IgD-negative memory B cell (primary cell): Measurements from ENCODE around the gene HBZ. TPM values are rescaled to one million over a fixed set of nuclear protein-coding genes. Genes with fewer than 3 reads are reported as not detected.
A peak's percentile ranks its signal among the peaks of the same experiment; 100 is the strongest.
"Not testable (repeated sequence)": the region's sequence is repeated elsewhere in the genome, so short reads cannot be mapped to it uniquely, and the experiment has no call there.

Experiments
- H3K27ac Mint-ChIP-seq, 3 donors: one replicate each; pipeline ENCODE4 v1.8.0; 2020 to 2022; ENCODE audit warnings: mild to moderate bottlenecking in 3 of 3, mixed read lengths in 3 of 3, moderate library complexity in 1 of 3
- H3K27me3 Mint-ChIP-seq: one replicate; pipeline ENCODE4 v1.8.0; 2021; ENCODE audit warnings: mixed read lengths
- H3K36me3 Mint-ChIP-seq: one replicate; pipeline ENCODE4 v1.8.0; 2020; ENCODE audit warnings: mild to moderate bottlenecking, mixed read lengths
- H3K4me1 Mint-ChIP-seq, 3 donors: one replicate each; pipeline ENCODE4 v1.8.0; 2020 to 2022; ENCODE audit warnings: mixed read lengths in 3 of 3, mild to moderate bottlenecking in 1 of 3
- H3K4me3 Mint-ChIP-seq, 4 donors: one replicate each; pipeline ENCODE4 v1.8.0; 2020 to 2022; ENCODE audit warnings: mild to moderate bottlenecking in 4 of 4, mixed read lengths in 4 of 4, moderate library complexity in 3 of 4
- H3K9me3 Mint-ChIP-seq, 3 donors: one replicate each; pipeline ENCODE4 v1.8.0; 2020 to 2021; ENCODE audit warnings: mixed read lengths in 3 of 3, mild to moderate bottlenecking in 1 of 3
- polyA plus RNA-seq: library from polyadenylated mRNA; unstranded; fragments of 300-500 nt; fragmentation: Illumina TruSeq; gene quantifications from one replicate; pipeline ENCODE4 v1.2.3, GENCODE V29; 2021

HBZ gene
- polyA plus RNA-seq, 1 donor from 2014 or later: not detected

GRCh38 chr16:189604-190186 is 37.3 kb downstream of the HBZ start:
- Mint-ChIP-seq H3K9me3 (no peaks in the 10 kb centered on the region), H3K36me3 (peaks cover 2% of the 10 kb centered on the region), H3K27ac (no peak overlapping the region)

GRCh38 chr16:191831-192230 is 39.4 kb downstream of the HBZ start:
- Mint-ChIP-seq H3K27me3 (no peaks in the 10 kb centered on the region), H3K27ac (no peak overlapping the region), H3K4me1 (no peaks in the 10 kb centered on the region), H3K36me3 (peaks cover 3% of the 10 kb centered on the region), H3K4me3 (no peak overlapping the region), H3K9me3 (no peaks in the 10 kb centered on the region)

More at GRCh38 chr16:189604-190186, 37.3 kb downstream of the HBZ start:
- no peaks in the 10 kb centered on the region for H3K4me1 Mint-ChIP-seq
- H3K4me3 Mint-ChIP-seq: no peak overlapping the region
- no peaks in the 10 kb centered on the region for H3K27me3 Mint-ChIP-seq

GRCh38 chr16:192686-193085 is 40.2 kb downstream of the HBZ start:
- Mint-ChIP-seq H3K36me3 (peaks cover 3% of the 10 kb centered on the region), H3K4me1 (no peaks in the 10 kb centered on the region), H3K9me3 (no peaks in the 10 kb centered on the region), H3K27me3 (no peaks in the 10 kb centered on the region), H3K4me3 (no peak overlapping the region), H3K27ac (peak overlapping the region in 1 of 3 donors; percentile 84)

- Mint-ChIP-seq H3K27me3 (no peaks in the 10 kb centered on the region), H3K36me3 (peaks cover 3% of the 10 kb centered on the region), H3K27ac (peak overlapping the region in 1 of 3 donors; percentile 84), H3K4me1 (no peaks in the 10 kb centered on the region), H3K4me3 (no peak overlapping the region), H3K9me3 (no peaks in the 10 kb centered on the region)
These were observed 41.0 kb downstream of the HBZ start for GRCh38 chr16:193441-193840.

- Mint-ChIP-seq H3K9me3 (no peaks in the 10 kb centered on the region), H3K27ac (no peak overlapping the region), H3K36me3 (peaks cover 6% of the 10 kb centered on the region), H3K27me3 (no peaks in the 10 kb centered on the region), H3K4me3 (no peak overlapping the region), H3K4me1 (no peaks in the 10 kb centered on the region)
These were observed 42.1 kb downstream of the HBZ start for GRCh38 chr16:194516-194915.

- H3K27me3 Mint-ChIP-seq: no peaks in the 10 kb centered on the region
These were observed 47.9 kb downstream of the HBZ start for GRCh38 chr16:200388-200787.

GRCh38 chr16:203246-203645 is 50.8 kb downstream of the HBZ start:
- no peak overlapping the region for H3K4me3 Mint-ChIP-seq
- peaks cover 0 to 1% (median 0%) of the 10 kb centered on the region in 3 donors for H3K4me1 Mint-ChIP-seq
- no peaks in the 10 kb centered on the region for H3K27me3 Mint-ChIP-seq
- no peaks in the 10 kb centered on the region for H3K9me3 Mint-ChIP-seq
- H3K27ac Mint-ChIP-seq: peak overlapping the region in 1 of 3 donors; percentile 31
- peaks cover 7% of the 10 kb centered on the region for H3K36me3 Mint-ChIP-seq

More at GRCh38 chr16:200388-200787, 47.9 kb downstream of the HBZ start:
- Mint-ChIP-seq H3K4me3 (no peak overlapping the region), H3K4me1 (peaks cover 0 to 1% (median 0%) of the 10 kb centered on the region in 3 donors), H3K36me3 (peaks cover 7% of the 10 kb centered on the region), H3K9me3 (no peaks in the 10 kb centered on the region), H3K27ac (no peak overlapping the region)

GRCh38 chr16:204046-204445 is 51.6 kb downstream of the HBZ start:
- not testable (repeated sequence) for H3K9me3 Mint-ChIP-seq, H3K4me1 Mint-ChIP-seq, H3K4me3 Mint-ChIP-seq, H3K27me3 Mint-ChIP-seq, H3K36me3 Mint-ChIP-seq
- H3K27ac Mint-ChIP-seq: peak overlapping the region in 2 of 3 donors; percentile 43 to 80

Other genes starting within 250 kb of the HBZ start
- gene POLR3K, start 99.0 kb upstream of the HBZ start, polyA plus RNA-seq: 45.2 TPM
- gene SNRNP25, start 98.8 kb upstream of the HBZ start, polyA plus RNA-seq: 39.1 TPM
- gene RHBDF1, start 80.0 kb upstream of the HBZ start, polyA plus RNA-seq: not detected
- gene MPG, start 74.4 kb upstream of the HBZ start, polyA plus RNA-seq: 87.6 TPM
- gene NPRL3, start 14.0 kb upstream of the HBZ start, polyA plus RNA-seq: 15.2 TPM
- gene HBM, start 13.3 kb downstream of the HBZ start, polyA plus RNA-seq: not detected
- gene HBA2, start 20.2 kb downstream of the HBZ start, polyA plus RNA-seq: 88.3 TPM
- 12.1 TPM for gene HBA1, start 24.0 kb downstream of the HBZ start, polyA plus RNA-seq
- gene HBQ1, start 27.8 kb downstream of the HBZ start, polyA plus RNA-seq: not detected
- 17.6 TPM for gene LUC7L, start 76.8 kb downstream of the HBZ start, polyA plus RNA-seq
- 31.5 TPM for gene FAM234A, start 82.2 kb downstream of the HBZ start, polyA plus RNA-seq
- not detected for gene RGS11, start 123.3 kb downstream of the HBZ start, polyA plus RNA-seq
- gene ARHGDIG, start 127.9 kb downstream of the HBZ start, polyA plus RNA-seq: not detected
- gene PDIA2, start 130.5 kb downstream of the HBZ start, polyA plus RNA-seq: not detected
- gene AXIN1, start 200.1 kb downstream of the HBZ start, polyA plus RNA-seq: 1.6 TPM
- 69.8 TPM for gene MRPL28, start 217.9 kb downstream of the HBZ start, polyA plus RNA-seq
- gene PGAP6, start 229.3 kb downstream of the HBZ start, polyA plus RNA-seq: 7.3 TPM
- gene NME4, start 244.6 kb downstream of the HBZ start, polyA plus RNA-seq: 106 TPM
- gene DECR2, start 249.2 kb downstream of the HBZ start, polyA plus RNA-seq: 7.2 TPM